HCT116 (cell line): Measurements from ENCODE around the gene KAZN. TPM values are rescaled to one million over a fixed set of nuclear protein-coding genes. Genes with fewer than 3 reads are reported as not detected.

Experiments used
- ATAC-seq: fragments of 200-7000 bp; cut with Tn5 transposase; 2 replicates; pipeline ENCODE4 v1.9.1; 2020; ENCODE audit warnings: mild to moderate bottlenecking, moderate library complexity
- BruUV-seq: library from RNA; stranded (reverse); fragments of 400-500 nt; replicated peaks from 2 replicates; lab custom pipeline; 2021; lab: Mats Ljungman, UMichigan
- CTCF ChIA-PET: fragments of 300-600 bp; sonication (Branson Sonifier 250); formaldehyde crosslinking; loops from one replicate; lab custom pipeline; 2021; ENCODE audit warnings: antibody characterized with exemption; lab: Charles Lee
- POLR2A ChIA-PET: fragments of 300-600, 350-600 bp; sonication (Branson Sonifier 250); formaldehyde crosslinking; loops from one replicate; lab custom pipeline; 2021; ENCODE audit warnings: antibody characterized with exemption; lab: Charles Lee
- RAD21 ChIA-PET, 2 experiments: fragments of 300-600 bp; sonication (Branson Sonifier 250); formaldehyde crosslinking; loops; one replicate each; lab custom pipeline; 2023; ENCODE audit warnings: low total read pairs in 2 of 2; ENCODE audit not compliant: uncharacterized antibody in 2 of 2, unreplicated experiment in 2 of 2, low non-redundant PET in 1 of 2; lab: Charles Lee
- DNase-seq: peaks from one replicate; pipeline ENCODE4 v3.0.0-alpha.2; 2010; ENCODE audit warnings: low read depth, low spot score
- H2AFZ ChIP-seq: fragments of 200-600 bp; shearing (Covaris generic), sonication (generic); 2 replicates; pipeline ENCODE4 v1.6.1; 2017; ENCODE audit warnings: low read depth, mixed run types, mixed read lengths, antibody characterized with exemption, low read length; ENCODE audit not compliant: poor library complexity, severe bottlenecking
- H3K27ac ChIP-seq: 2 replicates; pipeline ENCODE4 v1.5.1; 2012; ENCODE audit warnings: low read depth, low read length
- H3K27me3 ChIP-seq: fragments of 200-600 bp; sonication (generic); 2 replicates; pipeline ENCODE4 v1.6.1; 2016; ENCODE audit warnings: mixed run types, low read length, mixed read lengths; ENCODE audit not compliant: insufficient read depth
- H3K36me3 ChIP-seq, 2 experiments: fragments of 200-500 bp in 1 of 2; fragments of 200-600 bp in 1 of 2; sonication (Bioruptor generic) in 1 of 2; sonication (generic) in 1 of 2; 2 replicates each; pipeline versions ENCODE4 v1.5.1 to v1.6.1; 2014 to 2016; ENCODE audit warnings: low read length in 2 of 2, inconsistent platforms in 1 of 2, mixed read lengths in 1 of 2, mixed run types in 1 of 2; ENCODE audit not compliant: insufficient read depth in 2 of 2, control insufficient read depth in 1 of 2
- H3K4me1 ChIP-seq, 2 experiments: fragments of 200-600 bp in 1 of 2; sonication (generic) in 1 of 2; 2 replicates each; pipeline versions ENCODE4 v1.5.1 to v1.6.1; 2012 to 2017; ENCODE audit warnings: low read length in 2 of 2, inconsistent platforms in 1 of 2, mild to moderate bottlenecking in 1 of 2, mixed read lengths in 1 of 2, mixed run types in 1 of 2, moderate library complexity in 1 of 2; ENCODE audit not compliant: insufficient read depth in 2 of 2, control insufficient read depth in 1 of 2
- H3K4me2 ChIP-seq: fragments of 200-600 bp; sonication (generic); 2 replicates; pipeline ENCODE4 v1.6.1; 2017; ENCODE audit warnings: mixed run types, low read length, mixed read lengths
- H3K4me3 ChIP-seq, 2 experiments: fragments of 200-600 bp in 1 of 2; sonication (generic) in 1 of 2; replicated peaks in 1 of 2; 2 replicates each; pipeline ENCODE4 v1.5.1; 2011 to 2016; ENCODE audit warnings: low read length in 2 of 2, control low read depth in 1 of 2, low read depth in 1 of 2, mild to moderate bottlenecking in 1 of 2, mixed read lengths in 1 of 2, mixed run types in 1 of 2
- H3K79me2 ChIP-seq: fragments of 200-600 bp; sonication (generic); 2 replicates; pipeline ENCODE4 v1.6.1; 2017; ENCODE audit warnings: mild to moderate bottlenecking, mixed run types, low read length, moderate library complexity, mixed read lengths; ENCODE audit not compliant: insufficient read depth
- H3K9ac ChIP-seq: fragments of 200-600 bp; sonication (generic); 2 replicates; pipeline ENCODE4 v1.6.1; 2016; ENCODE audit warnings: low read length, mixed read lengths
- H3K9me2 ChIP-seq: fragments of 200-600 bp; sonication (generic), shearing (Covaris generic); 2 replicates; pipeline ENCODE4 v1.6.1; 2017; ENCODE audit warnings: mixed run types, mild to moderate bottlenecking, moderate library complexity; ENCODE audit not compliant: insufficient read depth
- H3K9me3 ChIP-seq, 2 experiments: fragments of 200-500 bp in 1 of 2; fragments of 200-600 bp in 1 of 2; sonication (Bioruptor generic) in 1 of 2; sonication (generic) in 1 of 2; 2 replicates each; pipeline ENCODE4 v1.6.1; 2014 to 2017; ENCODE audit warnings: low read length in 2 of 2, mixed read lengths in 2 of 2, inconsistent platforms in 1 of 2, low read depth in 1 of 2, mild to moderate bottlenecking in 1 of 2, mixed run types in 1 of 2, moderate library complexity in 1 of 2; ENCODE audit not compliant: control insufficient read depth in 1 of 2, insufficient read depth in 1 of 2
- H4K20me1 ChIP-seq: fragments of 200-600 bp; sonication (generic), shearing (Covaris generic); 2 replicates; pipeline ENCODE4 v1.6.1; 2017; ENCODE audit warnings: mixed run types, mild to moderate bottlenecking, moderate library complexity; ENCODE audit not compliant: insufficient read depth
- CTCF ChIP-seq, 3 experiments: fragments of 200-600 bp in 1 of 3; sonication (generic) in 1 of 3; IDR thresholded peaks in 2 of 3; conservative IDR thresholded peaks in 1 of 3; 2 replicates each; pipeline ENCODE4 v1.5.1; 2012 to 2017; ENCODE audit warnings: low read depth in 2 of 3, low read length in 2 of 3, antibody characterized with exemption in 1 of 3, borderline replicate concordance in 1 of 3, control low read depth in 1 of 3, mild to moderate bottlenecking in 1 of 3, mixed read lengths in 1 of 3, mixed run types in 1 of 3, moderate library complexity in 1 of 3; ENCODE audit not compliant: insufficient read depth in 1 of 3
- ZBTB33 ChIP-seq: IDR thresholded peaks from 2 replicates; pipeline ENCODE4 v1.6.1; 2011; ENCODE audit warnings: mild to moderate bottlenecking, low read length, moderate library complexity; ENCODE audit not compliant: insufficient replicate concordance; ENCODE audit errors: extremely low read depth
- ZFX ChIP-seq: fragments of 450-650 bp; IDR thresholded peaks from 2 replicates; pipeline ENCODE4 v1.6.1; 2017
- intact Hi-C: fragments of 100-400 bp; cut with micrococcal nuclease; formaldehyde crosslinking; loops from 2 replicates; pipeline ENCODE4 v1.10.0; 2022
- total RNA-seq: library from RNA; stranded (reverse); gene quantifications from one replicate; pipeline ENCODE4 v1.2.1, GENCODE V29; 2021; ENCODE audit not compliant: unreplicated experiment

Gene KAZN
- total RNA-seq, 1 experiment from 2014 or later: 13.4 TPM

- no peak for TF ChIP-seq ZBTB33
- TF ChIP-seq ZFX: no peak
Observed at GRCh38 chr1:14650951-14651350, 52.5 kb downstream of the KAZN start (continued).

GRCh38 chr1:14652840-14653239, 54.4 kb downstream of the KAZN start:
- Histone ChIP-seq H3K9me2 (no peaks in the 10 kb centered on the region), H2AFZ (no peak overlapping the region), H4K20me1 (no peaks in the 10 kb centered on the region), H3K4me2 (no peak overlapping the region)
- no peak for TF ChIP-seq CTCF (IDR thresholded peaks at IDR 0.05 in 2 of 3, conservative IDR thresholded peaks at IDR 0.05 in 1 of 3; ENCODE audit: borderline replicate concordance in 1 of 3, insufficient read depth in 1 of 3, low read depth in 2 of 3, low read length in 2 of 3)
- TF ChIP-seq, all 23 proteins: peak for 0
- ChIA-PET CTCF (no interaction called here), RAD21 (no interaction called here), POLR2A (no interaction called here)
- H3K27me3 ChIP-seq: peaks cover 6% of the 10 kb centered on the region
- no peaks in the 10 kb centered on the region for H3K36me3 ChIP-seq
- DNase-seq: no peak
- H3K27ac ChIP-seq: no peak overlapping the region
- no peaks in the 10 kb centered on the region for H3K4me1 ChIP-seq
- ATAC-seq: no peak
- intact Hi-C loops: no loop called here
- no peaks in the 10 kb centered on the region for H3K9me3 ChIP-seq
- H3K79me2 ChIP-seq: no peaks in the 10 kb centered on the region
- no TSS peak for BruUV-seq
- no peak overlapping the region for H3K9ac ChIP-seq
- no peak overlapping the region for H3K4me3 ChIP-seq
